ENCODE data around the gene ZNF143.

The ZNF143 gene

DNA sequence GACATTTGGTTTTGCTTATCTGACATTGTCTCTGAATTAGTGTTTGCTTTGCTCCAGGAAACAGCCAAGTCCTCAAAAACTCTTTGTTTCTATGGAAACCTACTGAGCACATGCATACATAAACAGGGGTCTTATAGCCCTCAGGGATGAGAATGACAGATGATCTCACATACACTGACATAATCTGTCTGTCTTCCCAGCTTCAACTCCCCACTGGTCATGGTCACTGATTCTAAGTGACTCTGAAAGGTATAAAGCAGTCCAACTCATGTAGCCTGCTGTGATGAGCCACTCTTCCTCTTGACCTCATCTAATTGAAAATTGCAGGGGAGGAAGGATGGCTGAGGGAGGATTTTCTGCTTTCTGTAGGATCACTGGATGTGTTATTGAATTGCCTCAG lies 12.6 kb downstream of the ZNF143 start:
- TF ChIP-seq, protein P1, sequence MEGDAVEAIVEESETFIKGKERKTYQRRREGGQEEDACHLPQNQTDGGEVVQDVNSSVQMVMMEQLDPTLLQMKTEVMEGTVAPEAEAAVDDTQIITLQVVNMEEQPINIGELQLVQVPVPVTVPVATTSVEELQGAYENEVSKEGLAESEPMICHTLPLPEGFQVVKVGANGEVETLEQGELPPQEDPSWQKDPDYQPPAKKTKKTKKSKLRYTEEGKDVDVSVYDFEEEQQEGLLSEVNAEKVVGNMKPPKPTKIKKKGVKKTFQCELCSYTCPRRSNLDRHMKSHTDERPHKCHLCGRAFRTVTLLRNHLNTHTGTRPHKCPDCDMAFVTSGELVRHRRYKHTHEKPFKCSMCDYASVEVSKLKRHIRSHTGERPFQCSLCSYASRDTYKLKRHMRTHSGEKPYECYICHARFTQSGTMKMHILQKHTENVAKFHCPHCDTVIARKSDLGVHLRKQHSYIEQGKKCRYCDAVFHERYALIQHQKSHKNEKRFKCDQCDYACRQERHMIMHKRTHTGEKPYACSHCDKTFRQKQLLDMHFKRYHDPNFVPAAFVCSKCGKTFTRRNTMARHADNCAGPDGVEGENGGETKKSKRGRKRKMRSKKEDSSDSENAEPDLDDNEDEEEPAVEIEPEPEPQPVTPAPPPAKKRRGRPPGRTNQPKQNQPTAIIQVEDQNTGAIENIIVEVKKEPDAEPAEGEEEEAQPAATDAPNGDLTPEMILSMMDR (IDR thresholded peaks at IDR 0.05; ENCODE audit: extremely low read depth, insufficient read depth, missing control alignments), result no peak
- in situ Hi-C loops (cut with MboI; ENCODE audit: low pct_unique_long_range_greater_than_20kb, low sequenced_read_pairs, unreplicated experiment), result no loop called here
- no peak for DNase-seq (ENCODE audit: low spot score)

DNA sequence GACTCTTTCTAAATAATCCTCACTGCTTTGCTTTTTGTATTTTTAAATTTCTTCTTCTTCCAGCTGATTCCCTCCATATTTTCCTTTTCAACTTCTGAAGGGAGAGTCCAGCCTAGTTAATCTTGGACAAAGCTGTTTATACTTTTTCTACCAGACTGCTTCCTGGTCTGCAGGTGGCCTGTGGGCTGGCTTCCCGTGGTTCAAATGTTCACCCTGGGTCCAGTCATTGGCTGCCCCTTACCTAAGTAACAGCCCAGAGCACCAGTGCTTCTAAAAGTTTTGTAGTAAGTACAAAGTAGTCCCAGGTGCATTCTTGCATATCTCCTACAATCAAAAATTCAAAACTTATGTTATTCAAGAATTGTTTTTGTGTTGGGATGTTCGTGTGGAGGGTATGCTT lies 19.1 kb downstream of the ZNF143 start:
- in situ Hi-C loops (cut with MboI; ENCODE audit: low pct_unique_long_range_greater_than_20kb, low sequenced_read_pairs, unreplicated experiment), result no loop called here
- TF ChIP-seq, protein P1 (IDR thresholded peaks at IDR 0.05; ENCODE audit: extremely low read depth, insufficient read depth, missing control alignments), result no peak
- DNase-seq (ENCODE audit: low spot score), result no peak

DNA sequence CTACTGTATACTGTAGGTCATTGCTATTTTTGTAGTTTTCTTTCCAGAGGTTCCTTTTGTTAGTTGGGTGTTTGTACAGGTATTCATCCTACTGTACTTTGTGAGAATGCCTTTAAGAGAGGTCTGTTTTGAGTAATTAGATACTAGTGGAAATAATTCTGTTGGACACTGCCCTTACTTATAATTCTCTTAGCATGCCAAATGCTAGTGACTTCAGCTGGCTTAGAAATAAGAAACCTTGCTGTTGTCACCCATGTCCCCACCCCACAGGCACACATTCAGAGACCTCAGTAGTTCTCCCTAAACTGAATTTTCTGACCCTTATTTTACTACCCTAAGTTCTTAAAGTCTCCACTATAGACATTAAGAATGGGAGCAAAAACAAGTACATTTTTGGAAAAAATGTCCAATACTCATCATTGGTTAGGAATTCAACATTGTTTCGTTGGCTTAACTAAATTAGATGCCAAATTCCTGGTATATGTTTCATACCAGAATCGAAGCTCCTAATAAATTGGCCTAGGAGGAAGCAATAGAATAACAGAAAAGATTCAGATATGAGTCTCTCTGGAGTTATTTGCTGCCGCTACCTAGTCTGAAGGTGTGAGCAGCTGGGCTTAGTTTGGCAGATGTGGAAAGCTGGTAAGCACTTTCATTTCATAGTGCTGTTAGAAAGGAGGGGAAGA lies 28.4 kb downstream of the ZNF143 start:
- TF ChIP-seq, protein P1 (IDR thresholded peaks at IDR 0.05; ENCODE audit: extremely low read depth, insufficient read depth, missing control alignments), result no peak
- DNase-seq (ENCODE audit: low spot score), result no peak
- in situ Hi-C loops (cut with MboI; ENCODE audit: low pct_unique_long_range_greater_than_20kb, low sequenced_read_pairs, unreplicated experiment), result no loop called here

DNA sequence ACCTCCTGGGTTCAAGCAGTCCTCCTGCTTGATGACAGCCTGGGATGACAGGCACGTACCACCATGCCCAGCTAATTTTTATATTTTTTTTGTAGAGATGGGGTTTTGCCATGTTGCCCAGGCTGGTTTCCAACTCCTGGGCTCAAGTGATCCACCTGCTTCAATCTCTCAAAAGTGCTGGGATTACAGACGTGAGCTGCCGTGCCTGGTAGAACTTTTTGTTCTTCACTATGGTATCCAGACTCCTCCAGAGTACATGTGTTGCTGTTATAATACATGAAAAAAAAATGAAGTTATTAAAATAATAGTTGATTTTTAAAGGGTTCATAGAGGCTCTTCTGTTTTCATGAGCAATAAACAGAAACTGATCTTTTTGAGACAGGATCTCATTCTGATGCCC lies 29.6 kb downstream of the ZNF143 start:
- TF ChIP-seq, protein P1 (IDR thresholded peaks at IDR 0.05; ENCODE audit: extremely low read depth, insufficient read depth, missing control alignments), result no peak
- DNase-seq (ENCODE audit: low spot score), result no peak
- in situ Hi-C loops (cut with MboI; ENCODE audit: low pct_unique_long_range_greater_than_20kb, low sequenced_read_pairs, unreplicated experiment), result loop anchor here (10.0 kb wide), 1 partner anchor 306 kb away; no protein-coding TSS in a partner anchor

DNA sequence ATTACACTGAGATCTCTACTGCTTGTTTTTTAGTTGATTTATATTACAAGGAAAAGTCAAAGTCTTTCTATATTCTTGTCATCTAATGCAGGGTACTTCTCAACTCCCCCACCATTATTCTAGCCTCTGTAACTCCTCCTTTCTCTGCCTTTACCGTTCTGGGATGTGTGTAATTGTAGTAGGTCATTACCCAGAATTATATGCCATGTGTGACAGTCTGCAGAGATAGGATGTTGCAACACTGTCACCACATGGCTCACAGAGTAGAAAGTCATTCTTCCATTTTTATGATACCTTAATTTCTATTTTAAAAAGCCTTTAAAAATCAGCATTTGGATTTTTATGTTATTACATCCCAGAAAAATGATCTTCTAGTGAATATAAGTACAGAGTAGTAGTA lies 32.7 kb downstream of the ZNF143 start:
- in situ Hi-C loops (cut with MboI; ENCODE audit: low pct_unique_long_range_greater_than_20kb, low sequenced_read_pairs, unreplicated experiment), result loop anchor here (10.0 kb wide), 1 partner anchor 309 kb away; no protein-coding TSS in a partner anchor
- TF ChIP-seq, protein P1 (IDR thresholded peaks at IDR 0.05; ENCODE audit: extremely low read depth, insufficient read depth, missing control alignments), result no peak
- no peak for DNase-seq (ENCODE audit: low spot score)

DNA sequence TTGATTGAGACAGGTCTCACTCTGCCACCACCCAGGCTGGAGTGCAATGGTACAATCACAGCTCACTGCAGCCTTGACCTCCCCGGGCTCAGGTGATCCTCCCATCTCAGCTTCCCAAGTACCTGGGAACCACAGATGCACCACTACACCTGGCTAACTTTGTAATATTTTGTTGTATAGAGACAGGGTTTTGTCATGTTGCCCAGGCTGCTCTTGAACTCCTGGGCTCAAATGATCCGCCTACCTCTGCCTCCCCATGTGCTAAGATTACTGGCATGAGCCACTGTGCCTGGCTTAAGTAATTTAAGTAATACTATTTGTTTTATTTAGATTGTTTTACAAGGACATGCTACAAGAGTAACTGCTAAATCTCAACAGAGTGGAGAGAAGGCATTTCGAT lies 33.5 kb downstream of the ZNF143 start:
- in situ Hi-C loops (cut with MboI; ENCODE audit: low pct_unique_long_range_greater_than_20kb, low sequenced_read_pairs, unreplicated experiment), result loop anchor here (10.0 kb wide), 1 partner anchor 310 kb away; no protein-coding TSS in a partner anchor
- TF ChIP-seq, protein P1 (IDR thresholded peaks at IDR 0.05; ENCODE audit: extremely low read depth, insufficient read depth, missing control alignments), result no peak
- no peak for DNase-seq (ENCODE audit: low spot score)
